EL (cell line): ENCODE data around the gene BRD8.
"Not testable (repeated sequence)": the region's sequence is repeated elsewhere in the genome, so short reads cannot be mapped to it uniquely, and the experiment has no call there.

Experiments
- DNase-seq: peaks from one replicate; pipeline ENCODE4 v3.0.0-alpha.2; 2016

Gene BRD8, protein sequence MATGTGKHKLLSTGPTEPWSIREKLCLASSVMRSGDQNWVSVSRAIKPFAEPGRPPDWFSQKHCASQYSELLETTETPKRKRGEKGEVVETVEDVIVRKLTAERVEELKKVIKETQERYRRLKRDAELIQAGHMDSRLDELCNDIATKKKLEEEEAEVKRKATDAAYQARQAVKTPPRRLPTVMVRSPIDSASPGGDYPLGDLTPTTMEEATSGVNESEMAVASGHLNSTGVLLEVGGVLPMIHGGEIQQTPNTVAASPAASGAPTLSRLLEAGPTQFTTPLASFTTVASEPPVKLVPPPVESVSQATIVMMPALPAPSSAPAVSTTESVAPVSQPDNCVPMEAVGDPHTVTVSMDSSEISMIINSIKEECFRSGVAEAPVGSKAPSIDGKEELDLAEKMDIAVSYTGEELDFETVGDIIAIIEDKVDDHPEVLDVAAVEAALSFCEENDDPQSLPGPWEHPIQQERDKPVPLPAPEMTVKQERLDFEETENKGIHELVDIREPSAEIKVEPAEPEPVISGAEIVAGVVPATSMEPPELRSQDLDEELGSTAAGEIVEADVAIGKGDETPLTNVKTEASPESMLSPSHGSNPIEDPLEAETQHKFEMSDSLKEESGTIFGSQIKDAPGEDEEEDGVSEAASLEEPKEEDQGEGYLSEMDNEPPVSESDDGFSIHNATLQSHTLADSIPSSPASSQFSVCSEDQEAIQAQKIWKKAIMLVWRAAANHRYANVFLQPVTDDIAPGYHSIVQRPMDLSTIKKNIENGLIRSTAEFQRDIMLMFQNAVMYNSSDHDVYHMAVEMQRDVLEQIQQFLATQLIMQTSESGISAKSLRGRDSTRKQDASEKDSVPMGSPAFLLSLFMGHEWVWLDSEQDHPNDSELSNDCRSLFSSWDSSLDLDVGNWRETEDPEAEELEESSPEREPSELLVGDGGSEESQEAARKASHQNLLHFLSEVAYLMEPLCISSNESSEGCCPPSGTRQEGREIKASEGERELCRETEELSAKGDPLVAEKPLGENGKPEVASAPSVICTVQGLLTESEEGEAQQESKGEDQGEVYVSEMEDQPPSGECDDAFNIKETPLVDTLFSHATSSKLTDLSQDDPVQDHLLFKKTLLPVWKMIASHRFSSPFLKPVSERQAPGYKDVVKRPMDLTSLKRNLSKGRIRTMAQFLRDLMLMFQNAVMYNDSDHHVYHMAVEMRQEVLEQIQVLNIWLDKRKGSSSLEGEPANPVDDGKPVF

DNA sequence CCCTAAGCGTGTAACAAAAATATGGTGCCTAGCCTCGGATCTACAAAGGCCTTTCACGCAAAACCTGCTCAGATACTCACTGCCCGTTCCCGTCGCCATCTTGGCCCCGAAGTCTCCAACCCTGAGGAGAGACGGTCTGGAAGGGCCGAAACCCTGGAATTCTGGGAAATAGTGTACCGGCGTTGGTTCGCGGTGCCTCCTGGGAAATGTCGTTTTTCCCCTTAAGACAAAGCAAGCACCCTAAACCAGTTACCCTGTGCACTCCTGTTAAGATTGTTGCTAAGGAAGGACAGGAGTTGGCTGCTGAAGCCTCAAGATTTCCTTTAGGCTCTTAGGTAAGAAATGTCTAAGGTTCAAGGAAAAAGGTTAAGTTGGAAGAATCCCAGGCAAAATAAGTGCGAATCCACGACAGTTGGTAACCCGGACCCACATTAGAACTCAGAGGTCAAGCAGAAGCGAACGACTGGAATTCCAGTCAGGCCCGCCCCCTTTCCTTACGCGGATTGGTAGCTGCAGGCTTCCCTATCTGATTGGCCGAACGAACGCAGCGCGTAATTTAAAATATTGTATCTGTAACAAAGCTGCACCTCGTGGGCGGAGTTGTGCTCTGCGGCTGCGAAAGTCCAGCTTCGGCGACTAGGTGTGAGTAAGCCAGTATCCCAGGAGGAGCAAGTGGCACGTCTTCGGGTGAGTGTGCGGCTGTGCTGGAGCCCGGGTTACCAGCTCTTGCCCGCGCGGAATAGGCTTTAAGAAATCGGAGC lies at the start of gene BRD8, which contains the start of gene KIF20A:
TSS of gene BRD8 (minus strand) at position 115 of the 761 bp plus-strand sequence. CDS start at position 99, 16 bp downstream.
TSS of gene KIF20A (plus strand) at position 597 of the 761 bp plus-strand sequence. CDS start 569 bp downstream, outside the sequence.
- DNase-seq = peak; percentile 98

DNA sequence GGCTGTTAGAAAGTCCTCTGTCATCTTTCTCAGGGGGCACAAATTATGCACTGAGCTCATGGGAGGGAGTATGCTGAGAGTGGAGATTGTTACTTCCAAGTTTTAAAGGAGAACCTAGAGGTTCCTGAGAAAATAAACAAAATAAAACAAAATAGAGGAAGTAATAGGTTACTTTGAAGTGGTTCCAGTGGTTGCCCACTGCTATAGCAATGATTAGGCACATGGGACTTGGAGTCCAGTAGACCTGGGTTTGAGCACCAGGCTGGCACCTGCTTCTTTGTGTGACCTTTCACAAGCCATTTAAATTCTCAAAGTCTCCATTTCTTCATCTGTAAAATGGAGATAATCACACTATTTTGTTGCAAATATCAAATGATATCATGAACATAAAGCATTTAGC lies 48.5 kb upstream of the BRD8 start:
- no peak for DNase-seq

DNA sequence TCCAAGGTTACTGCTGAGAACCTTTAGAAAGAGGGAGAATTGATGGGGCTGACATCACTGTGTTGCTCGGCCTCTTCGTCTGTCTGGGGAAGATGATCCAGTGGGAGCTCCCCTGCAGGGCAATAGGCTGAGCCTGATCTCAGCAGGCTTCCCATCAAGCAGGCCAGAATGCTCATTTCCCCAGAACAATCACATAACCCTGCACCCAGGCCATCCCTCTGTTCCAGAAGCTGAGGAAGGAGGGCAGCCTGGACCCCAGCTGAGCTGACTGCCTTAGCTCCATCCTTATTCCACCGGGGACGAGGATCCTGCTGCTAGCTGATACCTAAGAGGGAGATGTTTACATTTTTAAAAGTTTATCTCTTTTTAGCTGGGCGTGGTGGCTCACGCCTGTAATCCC lies 46.3 kb upstream of the BRD8 start:
- no peak for DNase-seq

DNA sequence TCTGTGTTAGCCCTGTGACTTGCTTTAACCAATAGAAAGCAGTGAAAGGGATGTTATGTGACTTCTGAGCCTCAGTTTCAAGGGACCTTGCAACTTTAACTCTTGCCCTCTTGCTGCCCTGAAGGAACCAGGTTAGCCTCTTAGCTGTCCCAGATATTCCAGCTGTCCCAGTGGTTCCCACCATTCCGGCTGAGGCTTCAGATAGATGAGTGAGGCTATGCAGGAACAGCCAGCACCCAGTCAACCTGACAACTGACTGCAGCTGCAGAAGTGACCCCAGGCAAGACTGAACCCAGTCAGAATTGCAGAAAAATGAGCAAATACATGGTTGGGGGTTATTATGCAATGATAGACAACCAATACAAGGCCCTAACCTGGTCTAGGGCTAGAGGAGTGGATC lies 45.1 kb upstream of the BRD8 start:
- DNase-seq = no peak

DNA sequence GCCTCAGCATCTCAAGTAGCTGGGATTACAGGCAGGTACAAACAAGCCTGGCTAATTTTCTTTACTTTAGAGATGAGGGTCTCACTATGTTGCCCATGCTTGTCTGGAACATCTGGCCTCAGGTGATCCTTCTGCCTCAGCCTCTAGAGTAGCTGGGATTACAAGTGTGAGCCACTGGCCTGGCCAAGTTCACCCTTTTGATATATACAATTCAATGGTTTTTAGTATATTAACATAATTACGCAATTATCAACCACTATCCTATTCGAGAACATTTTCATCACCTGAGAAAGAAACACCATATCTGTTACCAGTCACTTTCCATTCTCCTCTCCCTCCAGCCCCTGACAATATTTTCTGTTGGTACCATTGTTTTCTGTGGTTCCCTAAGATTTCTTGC lies 38.4 kb upstream of the BRD8 start:
- no peak for DNase-seq

DNA sequence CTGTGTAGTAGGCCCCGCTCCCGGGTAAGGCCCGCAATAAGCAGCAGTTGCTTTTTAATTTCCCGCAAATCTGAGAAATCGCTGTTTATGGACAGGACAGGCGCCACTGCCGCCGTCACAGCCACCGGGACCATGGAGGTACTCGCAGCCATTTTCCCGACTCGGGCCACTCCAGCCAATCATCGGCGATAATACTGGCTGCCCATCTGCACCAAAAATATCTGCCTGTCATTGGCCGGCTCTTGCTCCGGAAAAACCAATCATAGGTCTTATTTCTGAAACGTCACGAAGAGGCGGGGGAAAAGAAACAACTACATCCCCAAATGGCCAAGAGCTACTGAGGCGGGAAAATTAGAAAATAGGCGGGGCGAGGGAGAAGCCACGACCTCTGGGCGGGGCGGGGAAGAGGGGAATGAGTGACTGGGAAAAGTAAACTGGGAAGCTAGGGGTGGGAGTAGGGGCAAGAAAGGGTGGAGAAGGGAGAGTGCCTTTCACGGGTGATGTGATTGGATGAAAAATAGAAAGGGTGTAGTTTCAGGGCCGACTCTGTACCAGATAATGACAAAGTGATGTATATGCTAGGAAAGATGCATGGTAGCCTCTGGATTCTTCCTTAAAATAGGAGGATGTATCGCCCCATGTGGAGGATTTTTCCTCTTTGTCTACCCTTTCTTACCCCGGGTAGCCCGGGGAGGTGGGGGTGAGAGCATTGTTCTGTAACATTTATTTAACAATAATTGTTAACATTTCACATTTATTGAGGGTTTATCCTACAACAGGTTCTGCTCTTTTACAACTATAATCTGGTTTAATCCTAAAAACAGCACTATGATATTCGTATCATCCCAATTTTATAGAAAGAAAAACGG lies 35.0 kb upstream of the BRD8 start, which contains the start of gene CDC23:
TSS of gene CDC23 (minus strand) at position 163 of the 869 bp plus-strand sequence. CDS start at position 152, 11 bp downstream.
- peak; percentile 100 for DNase-seq

DNA sequence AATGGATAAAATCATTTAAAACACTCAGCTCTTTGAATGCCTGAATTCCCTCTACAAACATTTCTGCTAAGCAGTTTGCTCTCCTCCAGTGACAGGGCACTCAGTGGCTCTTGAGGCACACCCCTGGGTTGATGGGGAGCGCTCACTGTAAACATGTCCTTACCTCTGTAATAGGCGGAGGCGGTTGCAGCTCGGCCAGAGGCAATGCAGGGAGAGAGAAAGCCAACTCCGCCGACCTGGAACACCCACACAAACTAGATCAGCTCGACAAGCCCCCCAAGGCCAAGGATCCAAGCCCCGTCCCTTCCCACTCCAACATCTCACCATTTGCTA lies 34.4 kb upstream of the BRD8 start:
- DNase-seq = no peak

DNA sequence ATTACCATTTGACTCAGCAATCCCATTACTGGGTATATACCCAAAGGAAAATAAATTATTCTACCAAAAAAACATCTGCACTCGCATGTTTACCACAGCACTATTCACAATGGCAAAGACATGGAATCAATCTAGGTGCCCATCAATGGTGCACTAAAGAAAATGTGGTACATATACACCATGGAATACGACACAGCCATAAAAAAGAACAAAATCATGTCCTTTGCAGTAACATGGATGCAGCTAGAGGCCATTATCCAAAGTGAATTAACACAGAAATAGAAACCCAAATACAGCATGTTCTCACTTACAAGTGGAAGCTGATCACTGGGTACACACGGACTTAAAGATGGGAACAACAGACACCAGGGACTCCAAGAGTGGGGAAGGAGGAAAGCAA lies 32.6 kb upstream of the BRD8 start:
- DNase-seq = no peak

DNA sequence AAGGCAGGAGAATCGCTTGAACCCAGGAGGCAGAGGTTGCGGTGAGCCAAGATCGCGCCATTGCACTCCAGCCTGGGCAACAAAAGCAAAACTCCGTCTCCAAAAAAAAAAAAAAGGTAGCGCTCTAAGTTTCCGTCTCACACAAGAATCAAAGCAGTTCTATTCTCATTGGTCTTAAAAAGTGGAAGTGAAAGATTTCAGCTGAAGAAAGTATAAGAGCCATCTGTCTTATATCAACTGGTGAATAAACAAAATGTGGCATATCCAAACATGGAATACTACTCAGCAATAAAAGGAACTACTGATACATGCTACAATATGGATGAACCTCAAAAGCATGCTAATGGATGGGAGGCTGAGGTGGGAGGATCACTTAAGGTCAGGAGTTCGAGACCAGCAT lies 15.4 kb upstream of the BRD8 start:
- DNase-seq = not testable (repeated sequence)

DNA sequence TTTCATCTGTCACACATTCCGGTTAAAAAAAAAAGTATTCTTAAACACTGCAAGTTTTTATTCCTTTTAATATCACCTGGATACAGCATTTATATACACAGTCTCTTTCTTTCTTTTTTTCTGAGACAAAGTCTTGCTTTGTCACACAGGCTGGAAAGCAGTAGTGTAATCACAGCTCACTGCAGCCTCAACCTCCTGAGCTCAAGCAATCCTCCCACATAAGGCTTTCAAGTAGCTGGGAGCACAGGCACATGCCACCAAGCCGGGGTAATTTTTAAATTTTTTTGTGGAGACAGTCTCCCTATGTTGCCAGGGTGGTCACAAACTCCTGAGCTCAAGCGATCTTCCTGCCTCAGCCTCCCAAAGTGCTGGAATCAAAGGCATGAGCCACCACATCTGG lies 14.4 kb upstream of the BRD8 start:
- DNase-seq = no peak

DNA sequence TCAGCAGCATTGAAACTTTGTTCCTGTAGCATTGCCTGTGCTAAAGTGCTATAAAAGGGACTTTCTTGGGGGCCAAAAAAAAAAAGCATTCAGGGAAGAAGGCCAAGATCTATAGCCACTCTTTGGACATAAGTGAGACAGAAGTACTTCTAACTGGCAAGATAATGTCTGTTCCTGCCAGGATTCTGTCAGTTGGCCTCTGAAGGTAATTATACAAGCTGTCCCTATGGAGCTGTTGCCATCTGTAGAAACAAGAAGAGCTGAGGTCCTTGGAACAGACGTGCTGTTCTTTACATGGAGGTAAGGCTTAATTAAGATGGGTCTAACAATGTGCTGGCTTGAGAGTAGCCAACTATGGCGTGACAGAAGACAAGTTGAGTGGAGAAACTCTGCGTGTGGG lies 10.2 kb upstream of the BRD8 start:
- no peak for DNase-seq

DNA sequence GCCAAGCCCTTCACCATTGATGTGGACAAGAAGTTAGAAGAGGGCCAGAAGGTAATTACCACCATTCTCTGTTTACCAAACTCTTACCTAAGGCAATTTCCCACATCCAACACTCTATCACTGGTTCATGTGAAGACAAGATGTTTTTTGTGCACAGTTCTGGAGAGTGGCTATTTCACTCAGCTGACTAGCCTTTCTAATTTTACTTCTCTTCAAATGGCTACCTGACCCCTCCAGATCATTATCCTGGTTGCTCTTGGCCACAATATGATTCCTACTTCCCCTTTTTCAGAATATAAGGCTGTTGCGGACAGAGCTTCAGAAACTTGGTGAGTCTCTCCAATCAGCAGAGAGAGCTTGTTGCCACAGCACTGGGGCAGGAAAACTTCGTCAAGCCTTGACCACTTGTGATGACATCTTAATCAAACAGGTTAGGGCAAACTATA lies 7.6 kb upstream of the BRD8 start:
- no peak for DNase-seq

DNA sequence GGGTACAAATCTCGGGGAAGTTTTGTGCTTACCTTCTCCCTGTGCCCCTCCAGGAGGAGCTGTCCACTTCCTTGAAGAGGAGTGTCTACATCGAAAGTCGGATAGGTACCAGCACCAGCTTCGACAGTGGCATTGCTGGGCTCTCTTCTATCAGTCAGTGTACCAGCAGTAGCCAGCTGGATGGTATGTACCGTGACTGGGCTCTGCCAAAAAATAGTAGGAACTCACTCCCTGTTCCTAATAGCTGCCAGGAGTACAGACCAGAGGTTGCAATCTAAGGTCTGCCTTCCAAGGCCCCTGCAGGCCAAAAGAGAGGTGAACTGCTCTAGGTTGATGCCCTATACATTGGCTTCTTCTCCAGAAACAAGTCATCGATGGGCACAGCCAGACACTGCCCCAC lies 4.4 kb upstream of the BRD8 start:
- no peak for DNase-seq

DNA sequence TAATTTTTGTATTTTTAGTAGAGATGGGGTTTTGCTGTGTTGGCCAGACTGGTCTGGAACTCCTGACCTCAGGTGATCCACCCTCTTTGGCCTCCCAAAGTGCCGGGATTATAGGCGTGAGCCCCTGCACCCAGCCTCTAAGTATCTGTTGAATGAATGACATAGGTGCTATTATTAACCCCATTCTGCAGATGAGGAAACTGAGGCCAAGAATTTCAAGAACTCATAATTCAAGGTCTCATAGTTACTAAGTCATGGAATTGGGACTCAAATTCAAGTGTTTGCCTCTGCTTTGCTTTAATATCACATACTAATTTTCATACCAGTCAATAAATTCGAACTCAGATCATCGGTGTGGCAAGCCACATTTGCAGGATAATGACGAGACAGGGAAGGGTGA lies 2.4 kb upstream of the BRD8 start:
- DNase-seq = no peak

DNA sequence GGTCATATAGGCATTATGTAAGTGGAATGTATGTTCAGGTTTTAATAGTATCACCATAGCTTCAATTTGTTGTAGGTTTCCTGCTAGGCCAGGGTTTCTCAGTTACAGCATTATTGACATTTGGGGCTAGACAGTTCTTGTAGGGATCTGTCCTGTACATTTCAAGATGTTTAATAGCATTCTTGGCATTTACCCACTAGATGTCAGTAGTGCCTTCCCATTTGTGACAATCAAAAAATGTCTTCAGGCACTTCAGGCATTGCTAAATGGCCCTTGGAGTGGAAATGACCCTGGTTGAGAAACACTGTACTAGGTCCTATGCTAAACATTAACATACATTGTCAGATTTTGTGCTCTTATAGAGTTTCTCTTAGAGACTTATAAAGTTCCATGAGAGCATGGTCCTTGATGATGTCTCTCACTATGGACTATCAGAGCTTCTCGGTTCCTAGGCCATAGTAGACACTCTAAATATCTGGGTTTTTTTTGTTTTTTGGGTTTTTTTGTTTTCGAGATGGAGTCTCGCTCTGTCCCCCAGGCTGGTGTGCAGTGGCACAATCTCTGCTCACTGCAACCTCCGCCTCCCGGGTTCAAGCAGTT lies 1.9 kb upstream of the BRD8 start:
- DNase-seq = peak; percentile 80

DNA sequence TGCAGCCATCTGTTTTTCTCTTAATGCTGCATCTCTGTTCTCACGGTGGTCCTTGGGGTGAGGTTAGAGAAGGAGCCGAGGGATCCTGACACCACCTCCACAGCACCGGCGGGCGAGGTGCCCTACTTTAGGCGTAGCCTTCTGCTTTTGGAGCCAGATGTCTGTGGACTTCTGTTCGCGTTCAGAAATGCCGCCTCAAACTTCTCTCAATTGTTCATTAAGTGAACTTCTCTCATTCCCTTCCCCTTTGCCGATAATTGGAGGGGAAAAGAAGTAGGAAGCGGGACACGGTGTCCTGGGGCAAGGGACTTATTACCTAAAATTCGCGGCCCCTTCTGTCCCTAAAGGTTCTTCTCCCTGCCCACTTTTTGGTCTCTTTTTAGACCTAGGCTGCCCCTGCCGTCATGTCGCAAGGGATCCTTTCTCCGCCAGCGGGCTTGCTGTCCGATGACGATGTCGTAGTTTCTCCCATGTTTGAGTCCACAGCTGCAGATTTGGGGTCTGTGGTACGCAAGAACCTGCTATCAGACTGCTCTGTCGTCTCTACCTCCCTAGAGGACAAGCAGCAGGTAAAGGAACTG lies 937 bp upstream of the BRD8 start:
- DNase-seq = peak; percentile 18

DNA sequence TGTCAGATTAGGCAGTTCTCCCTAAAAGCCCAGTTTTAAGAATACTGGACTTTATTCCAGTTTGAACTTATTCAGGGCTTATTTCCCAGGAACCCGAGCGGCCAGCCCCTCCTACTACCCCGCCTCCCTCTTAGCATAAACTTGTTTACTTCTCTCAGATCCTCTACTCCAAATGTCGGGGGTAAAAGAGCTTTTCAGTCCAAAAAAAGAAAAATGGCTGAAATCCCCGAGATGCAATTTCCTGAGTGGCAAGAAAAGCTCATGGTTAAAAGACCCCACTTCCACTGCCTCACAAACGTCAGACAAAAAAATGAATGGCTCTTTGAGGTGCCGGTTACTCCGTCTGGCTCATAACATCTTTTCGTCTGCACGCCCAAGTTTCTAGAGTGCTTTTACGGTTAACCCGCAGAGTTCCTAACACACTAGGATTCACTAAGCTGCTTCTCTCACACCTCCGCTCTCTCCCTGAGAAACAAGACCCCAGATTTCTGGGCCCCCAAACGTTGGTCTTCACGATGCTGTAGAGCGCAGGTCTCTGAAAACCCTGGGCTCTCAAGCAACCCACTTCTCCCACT lies 402 bp downstream of the BRD8 start:
- DNase-seq = peak; percentile 37

DNA sequence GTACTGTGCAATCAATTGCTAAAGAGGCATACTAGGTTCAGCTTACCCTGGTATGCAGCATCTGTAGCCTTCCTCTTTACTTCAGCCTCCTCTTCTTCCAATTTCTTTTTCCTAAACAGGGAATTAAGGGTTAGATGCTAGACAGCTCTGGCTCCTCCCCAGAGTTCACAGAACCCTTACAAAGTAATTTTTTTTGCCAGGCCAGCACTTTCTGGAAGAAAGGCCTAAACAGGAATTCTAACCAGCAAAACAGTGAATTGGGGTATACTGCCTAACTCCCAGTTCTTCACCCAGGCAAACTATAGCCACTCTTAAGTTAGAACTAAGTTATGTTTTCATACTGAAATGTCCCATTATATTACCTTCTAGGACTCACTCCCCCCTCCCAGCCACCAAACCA lies 8.1 kb downstream of the BRD8 start:
- no peak for DNase-seq

DNA sequence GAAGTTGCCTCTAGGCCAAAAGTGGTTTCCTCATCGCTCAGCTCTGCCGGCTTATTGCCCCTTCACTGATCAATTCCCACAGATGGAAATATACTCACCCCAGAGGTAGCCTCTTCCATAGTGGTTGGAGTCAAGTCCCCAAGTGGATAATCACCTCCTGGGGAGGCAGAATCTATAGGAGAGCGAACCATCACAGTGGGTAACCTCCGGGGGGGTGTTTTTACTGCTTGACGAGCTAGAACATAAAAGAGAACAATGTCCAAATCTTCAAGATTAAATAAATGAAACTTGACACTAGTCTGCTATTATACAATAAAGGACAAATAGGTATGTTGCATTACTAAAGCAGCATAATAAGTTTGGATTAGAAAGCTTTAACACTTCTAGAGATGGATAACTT lies 9.3 kb downstream of the BRD8 start:
- DNase-seq = no peak

DNA sequence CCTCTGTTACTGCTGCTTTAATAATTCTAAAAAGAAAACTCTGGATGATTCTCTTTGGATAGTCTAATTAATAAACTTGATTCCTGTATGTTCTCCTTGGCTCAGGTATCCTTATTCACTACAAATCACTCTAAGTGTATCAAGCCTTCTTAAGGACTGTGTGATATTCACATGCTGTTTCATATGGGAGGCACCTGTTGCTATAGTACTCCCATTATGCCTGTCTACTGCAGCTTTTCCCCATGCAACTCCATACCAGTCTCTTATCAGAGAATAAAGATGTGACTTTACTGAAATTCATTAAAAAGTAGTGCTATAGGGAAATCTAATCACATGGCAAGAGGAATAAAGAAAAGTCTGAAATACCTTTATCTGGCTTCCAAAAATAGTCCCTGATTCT lies 14.7 kb downstream of the BRD8 start:
- DNase-seq = no peak
